ENCODE data around the gene SUSD3. TPM values are rescaled to one million over a fixed set of nuclear protein-coding genes. Genes with fewer than 3 reads are reported as not detected.
A peak's percentile ranks its signal among the peaks of the same experiment; 100 is the strongest.

SUSD3 gene
- total RNA-seq, 4 donors from 2014 or later, result 5.5 to 21.5 (median 7.9) TPM

DNA sequence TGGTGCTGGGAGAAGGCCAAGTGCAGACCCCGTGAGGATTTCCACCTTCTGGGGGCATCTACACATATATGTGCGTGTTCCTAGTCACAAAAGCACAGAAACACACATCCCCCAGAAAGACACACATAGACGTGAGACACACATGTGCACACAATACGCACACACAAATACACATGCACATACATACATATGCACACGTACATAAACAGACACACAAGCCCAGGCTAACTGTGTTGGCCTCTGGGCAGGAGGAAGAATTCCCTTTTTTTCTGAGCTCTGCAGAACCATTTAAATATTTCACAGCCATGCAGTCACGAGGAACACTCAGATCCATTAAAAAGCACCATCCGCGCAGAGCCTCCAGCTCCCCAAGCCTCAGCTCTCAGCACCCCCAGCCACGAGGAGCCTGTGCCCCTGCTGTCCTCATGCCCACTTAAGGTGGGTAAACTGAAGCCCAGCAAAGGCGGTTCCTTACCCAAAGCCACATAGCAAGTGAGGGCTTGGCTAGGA lies 70.3 kb downstream of the SUSD3 start:
- no peaks in the 10 kb centered on the region for H3K9me3 ChIP-seq
- H3K4me1 ChIP-seq, result peaks cover 0 to 73% (median 27%) of the 10 kb centered on the region in 4 donors
- H3K4me3 ChIP-seq, result no peak overlapping the region
- no peaks in the 10 kb centered on the region for H3K27me3 ChIP-seq
- H3K27ac ChIP-seq, result peak overlapping the region in 3 of 4 donors; percentile 18 to 30 (median 24)
- H3K36me3 ChIP-seq, result peaks cover 0 to 21% (median 0%) of the 10 kb centered on the region in 3 donors
- TF ChIP-seq, protein P1, sequence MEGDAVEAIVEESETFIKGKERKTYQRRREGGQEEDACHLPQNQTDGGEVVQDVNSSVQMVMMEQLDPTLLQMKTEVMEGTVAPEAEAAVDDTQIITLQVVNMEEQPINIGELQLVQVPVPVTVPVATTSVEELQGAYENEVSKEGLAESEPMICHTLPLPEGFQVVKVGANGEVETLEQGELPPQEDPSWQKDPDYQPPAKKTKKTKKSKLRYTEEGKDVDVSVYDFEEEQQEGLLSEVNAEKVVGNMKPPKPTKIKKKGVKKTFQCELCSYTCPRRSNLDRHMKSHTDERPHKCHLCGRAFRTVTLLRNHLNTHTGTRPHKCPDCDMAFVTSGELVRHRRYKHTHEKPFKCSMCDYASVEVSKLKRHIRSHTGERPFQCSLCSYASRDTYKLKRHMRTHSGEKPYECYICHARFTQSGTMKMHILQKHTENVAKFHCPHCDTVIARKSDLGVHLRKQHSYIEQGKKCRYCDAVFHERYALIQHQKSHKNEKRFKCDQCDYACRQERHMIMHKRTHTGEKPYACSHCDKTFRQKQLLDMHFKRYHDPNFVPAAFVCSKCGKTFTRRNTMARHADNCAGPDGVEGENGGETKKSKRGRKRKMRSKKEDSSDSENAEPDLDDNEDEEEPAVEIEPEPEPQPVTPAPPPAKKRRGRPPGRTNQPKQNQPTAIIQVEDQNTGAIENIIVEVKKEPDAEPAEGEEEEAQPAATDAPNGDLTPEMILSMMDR (IDR thresholded peaks at IDR 0.05), result no peak
- TF ChIP-seq POLR2A (IDR thresholded peaks at IDR 0.05), result no peak
- DNase-seq, result no peak

DNA sequence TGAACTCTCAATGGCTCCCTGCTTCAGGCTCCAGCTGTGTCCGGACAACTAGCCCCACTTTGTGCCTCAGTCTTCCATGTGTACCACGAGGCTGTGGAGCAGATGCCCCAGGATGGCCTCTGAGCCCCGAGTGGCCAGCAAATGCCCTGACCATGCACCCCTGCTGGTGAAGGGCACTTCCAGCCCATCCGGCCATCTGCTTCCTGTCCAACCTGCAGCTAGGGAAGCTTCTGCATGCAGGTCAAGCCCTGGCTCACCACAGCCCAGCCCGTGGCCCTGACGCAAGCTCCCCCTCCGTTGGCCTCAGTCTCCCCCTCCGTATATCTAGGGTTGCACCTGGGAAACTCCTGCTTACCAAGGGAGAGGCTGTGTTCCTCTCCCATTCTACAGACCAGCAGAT lies 70.8 kb downstream of the SUSD3 start:
- H3K36me3 ChIP-seq, result peaks cover 0 to 16% (median 0%) of the 10 kb centered on the region in 3 donors
- no peaks in the 10 kb centered on the region for H3K27me3 ChIP-seq
- TF ChIP-seq POLR2A (IDR thresholded peaks at IDR 0.05), result no peak
- TF ChIP-seq, protein P1 (IDR thresholded peaks at IDR 0.05), result no peak
- no peaks in the 10 kb centered on the region for H3K9me3 ChIP-seq
- peak overlapping the region in 3 of 4 donors; percentile 18 to 98 (median 61) for H3K27ac ChIP-seq
- no peak overlapping the region for H3K4me3 ChIP-seq
- peaks cover 0 to 73% (median 27%) of the 10 kb centered on the region in 4 donors for H3K4me1 ChIP-seq
- no peak for DNase-seq

DNA sequence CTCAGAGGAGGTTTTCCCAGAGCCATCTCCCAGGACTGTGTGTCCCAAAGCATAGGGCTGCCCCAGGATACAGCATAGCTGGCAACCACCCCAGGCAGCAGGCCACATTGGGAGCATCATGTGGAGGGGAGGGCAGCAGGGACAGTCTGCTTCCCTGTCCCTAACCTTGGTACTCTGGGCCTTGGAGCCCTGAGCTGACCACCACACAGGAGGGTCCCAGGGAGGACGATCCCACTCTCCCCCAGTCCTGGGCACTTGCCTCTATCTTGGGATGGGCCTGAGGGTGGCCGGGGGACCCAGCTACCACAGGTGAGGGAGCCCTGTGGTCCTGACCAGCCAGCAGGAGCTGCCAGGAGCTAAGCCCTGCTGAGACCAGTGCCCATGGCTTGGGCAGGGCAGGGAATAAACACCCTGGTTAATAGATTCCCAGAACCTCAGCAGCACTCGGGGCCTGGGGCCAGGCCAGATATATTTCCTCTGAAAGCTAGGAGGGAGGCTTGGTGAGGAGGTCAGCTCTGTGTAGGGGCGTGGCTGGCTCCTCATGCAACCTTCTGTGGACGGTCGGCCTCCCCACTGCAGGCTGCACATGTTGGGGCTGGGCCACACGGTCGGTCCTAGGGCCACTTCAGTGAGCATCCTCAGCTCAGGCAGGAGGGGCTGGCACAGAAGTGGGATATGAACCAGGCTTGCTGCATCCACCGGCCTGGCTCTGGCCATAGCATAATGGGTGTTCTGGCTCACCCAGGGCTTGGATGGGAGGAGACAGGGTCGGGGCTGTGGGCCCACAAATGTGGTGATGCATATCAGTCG lies 71.4 kb downstream of the SUSD3 start:
- Histone ChIP-seq H3K36me3 (peaks cover 0 to 9% (median 0%) of the 10 kb centered on the region in 3 donors), H3K27ac (peak overlapping the region in 3 of 4 donors; percentile 94 to 98 (median 96)), H3K4me1 (peaks cover 0 to 79% (median 32%) of the 10 kb centered on the region in 4 donors), H3K9me3 (no peaks in the 10 kb centered on the region), H3K4me3 (no peak overlapping the region), H3K27me3 (no peaks in the 10 kb centered on the region)
- no peak for DNase-seq
- TF ChIP-seq, protein P1 (IDR thresholded peaks at IDR 0.05), result no peak
- TF ChIP-seq POLR2A (IDR thresholded peaks at IDR 0.05), result no peak

DNA sequence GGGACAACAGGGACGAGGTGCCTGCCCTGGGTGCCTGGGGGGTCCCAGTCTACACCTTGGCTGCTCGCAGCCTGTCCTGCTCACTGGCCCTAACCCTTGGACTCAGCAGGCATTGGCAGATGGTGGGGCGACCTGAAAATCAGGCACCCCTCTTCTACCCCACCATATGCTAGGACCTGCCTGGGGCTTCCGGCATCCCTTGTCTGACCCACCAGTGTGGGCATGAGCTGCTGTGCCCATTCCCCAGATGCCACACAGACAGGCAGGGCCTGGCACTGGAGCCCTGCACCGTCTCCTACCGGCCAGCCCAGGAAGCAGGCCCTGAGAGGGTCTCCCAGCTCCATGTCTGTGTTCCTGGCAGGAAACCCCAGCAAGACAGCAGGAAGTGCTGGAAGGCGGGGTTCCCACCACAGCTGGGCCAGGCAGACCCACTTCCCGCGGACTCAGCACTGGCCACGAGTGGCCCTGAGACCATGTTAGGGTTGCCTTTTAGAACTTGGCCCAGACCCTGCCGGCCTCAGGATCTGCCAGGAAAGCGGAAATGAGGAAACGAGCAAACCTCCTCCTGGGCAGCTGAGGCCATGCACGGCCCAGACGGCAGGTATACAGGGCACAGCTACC lies 72.5 kb downstream of the SUSD3 start:
- peaks cover 0 to 84% (median 33%) of the 10 kb centered on the region in 4 donors for H3K4me1 ChIP-seq
- H3K4me3 ChIP-seq, result no peak overlapping the region
- H3K36me3 ChIP-seq, result no peaks in the 10 kb centered on the region
- no peaks in the 10 kb centered on the region for H3K27me3 ChIP-seq
- no peaks in the 10 kb centered on the region for H3K9me3 ChIP-seq
- no peak for TF ChIP-seq POLR2A (IDR thresholded peaks at IDR 0.05)
- TF ChIP-seq, protein P1 (IDR thresholded peaks at IDR 0.05), result no peak
- peak overlapping the region; percentile 36 to 98 (median 95) for H3K27ac ChIP-seq
- DNase-seq, result no peak

DNA sequence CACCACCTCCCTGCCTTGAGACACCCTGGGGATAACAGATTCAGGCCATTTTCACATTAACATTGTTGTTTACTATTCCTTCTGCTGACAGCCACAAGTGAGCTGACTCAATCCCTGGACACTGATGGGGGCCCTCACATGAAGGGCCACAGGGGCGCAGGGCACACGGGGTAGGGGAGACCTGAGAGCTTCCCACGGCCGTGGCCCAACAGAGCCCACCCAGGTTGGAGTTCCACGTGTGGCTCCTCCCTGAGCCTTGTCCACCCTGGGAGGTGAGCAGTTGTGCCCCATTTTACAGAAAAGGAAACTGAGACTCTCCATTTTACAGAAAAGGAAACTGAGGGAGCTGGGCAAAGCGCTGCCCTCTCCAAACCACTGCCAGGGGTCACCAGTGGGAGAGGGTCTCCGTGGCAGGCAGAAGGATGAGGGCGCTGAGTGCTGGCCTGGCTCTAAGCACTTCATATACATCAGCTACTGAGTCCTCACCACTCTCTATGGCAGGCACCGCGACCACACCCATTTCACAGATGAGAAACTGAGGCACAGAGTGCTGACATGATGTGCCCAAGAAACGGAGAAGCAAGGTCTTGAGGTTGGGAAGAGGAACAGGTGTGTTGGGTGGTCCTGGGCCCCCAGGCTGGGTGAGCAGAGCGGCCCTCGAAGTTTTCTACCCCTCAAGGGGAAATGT lies 73.2 kb downstream of the SUSD3 start:
- H3K27ac ChIP-seq, result peak overlapping the region; percentile 80 to 98 (median 95)
- H3K4me1 ChIP-seq, result peaks cover 0 to 84% (median 26%) of the 10 kb centered on the region in 4 donors
- TF ChIP-seq POLR2A (IDR thresholded peaks at IDR 0.05), result no peak
- TF ChIP-seq, protein P1 (IDR thresholded peaks at IDR 0.05), result no peak
- no peaks in the 10 kb centered on the region for H3K27me3 ChIP-seq
- DNase-seq, result no peak
- H3K36me3 ChIP-seq, result no peaks in the 10 kb centered on the region
- H3K9me3 ChIP-seq, result no peaks in the 10 kb centered on the region
- H3K4me3 ChIP-seq, result peak overlapping the region in 2 of 4 donors; percentile 88

Measured in Peyer's patch (tissue), 4 donors.